HEK293T (cell line): ENCODE data around the gene ANGPTL7.

Experiments
- ARNT ChIP-seq: fragments of 450-650 bp; IDR thresholded peaks from 2 replicates; pipeline ENCODE4 v1.6.1; 2017; ENCODE audit warnings: mild to moderate bottlenecking
- BHLHE40 ChIP-seq: fragments of 450-650 bp; IDR thresholded peaks from 2 replicates; pipeline ENCODE4 v1.6.1; 2016; ENCODE audit warnings: mild to moderate bottlenecking, moderate library complexity, borderline replicate concordance
- ELF4 ChIP-seq: fragments of 450-650 bp; IDR thresholded peaks from 2 replicates; pipeline ENCODE4 v1.6.1; 2017; ENCODE audit warnings: antibody characterized with exemption
- FOXA1 ChIP-seq: fragments of 450-650 bp; IDR thresholded peaks from 2 replicates; pipeline ENCODE4 v1.6.1; 2016; ENCODE audit warnings: mild to moderate bottlenecking
- FOXK2 ChIP-seq: fragments of 450-650 bp; IDR thresholded peaks from 2 replicates; pipeline ENCODE4 v1.6.1; 2016; ENCODE audit warnings: mild to moderate bottlenecking
- FOXM1 ChIP-seq: fragments of 450-650 bp; IDR thresholded peaks from 2 replicates; pipeline ENCODE4 v1.6.1; 2017; ENCODE audit warnings: mild to moderate bottlenecking, borderline replicate concordance
- L3MBTL2 ChIP-seq: fragments of 450-650 bp; conservative IDR thresholded peaks from 2 replicates; pipeline ENCODE4 v1.6.1; 2016; ENCODE audit warnings: mild to moderate bottlenecking
- NFRKB ChIP-seq: fragments of 450-650 bp; IDR thresholded peaks from 2 replicates; pipeline ENCODE4 v1.6.1; 2016; ENCODE audit warnings: mild to moderate bottlenecking, moderate library complexity
- PKNOX1 ChIP-seq: fragments of 450-650 bp; IDR thresholded peaks from 2 replicates; pipeline ENCODE4 v1.6.1; 2016
- SUZ12 ChIP-seq: fragments of 450-650 bp; IDR thresholded peaks from 2 replicates; pipeline ENCODE4 v1.6.1; 2016; ENCODE audit warnings: mild to moderate bottlenecking
- TARDBP ChIP-seq: fragments of 450-650 bp; IDR thresholded peaks from 2 replicates; pipeline ENCODE4 v1.6.1; 2016
- ZNF384 ChIP-seq: fragments of 450-650 bp; IDR thresholded peaks from 2 replicates; pipeline ENCODE4 v1.6.1; 2016

- TF ChIP-seq FOXA1 (no peak), L3MBTL2 (no peak), FOXK2 (no peak), ARNT (no peak), NFRKB (no peak), ELF4 (no peak), PKNOX1 (no peak), SUZ12 (no peak), TARDBP (no peak), BHLHE40 (no peak), ZNF384 (no peak), FOXM1 (no peak)
These were observed 32.7 kb upstream of the ANGPTL7 start for GRCh38 chr1:11156441-11156840.
